Trophoblast cell (in vitro differentiated cells and primary cell): ENCODE data around the gene ABHD4.

ENCODE experiments used
- DNase-seq, 2 donors: peaks; one replicate each; pipeline ENCODE4 v3.0.0-alpha.2; 2016
- H2AFZ ChIP-seq: 2 replicates; pipeline ENCODE4 v1.6.1; 2013; ENCODE audit warnings: low read length, moderate library complexity, mild to moderate bottlenecking; ENCODE audit not compliant: insufficient read depth, poor library complexity
- H2AK5ac ChIP-seq: 2 replicates; pipeline ENCODE4 v1.6.1; 2013; ENCODE audit warnings: mild to moderate bottlenecking, low read length
- H2BK120ac ChIP-seq: 2 replicates; pipeline ENCODE4 v1.6.1; 2013; ENCODE audit warnings: low read length, mild to moderate bottlenecking, moderate library complexity; ENCODE audit not compliant: insufficient read depth, poor library complexity
- H2BK12ac ChIP-seq: 2 replicates; pipeline ENCODE4 v1.6.1; 2013; ENCODE audit warnings: mild to moderate bottlenecking, low read length, moderate library complexity
- H2BK5ac ChIP-seq: 2 replicates; pipeline ENCODE4 v1.6.1; 2013; ENCODE audit warnings: low read length, low read depth, moderate library complexity, mild to moderate bottlenecking; ENCODE audit not compliant: poor library complexity
- H3K14ac ChIP-seq: 2 replicates; pipeline ENCODE4 v1.6.1; 2013; ENCODE audit warnings: mild to moderate bottlenecking, low read length
- H3K18ac ChIP-seq: 2 replicates; pipeline ENCODE4 v1.6.1; 2013; ENCODE audit warnings: mild to moderate bottlenecking, low read length
- H3K23ac ChIP-seq: 2 replicates; pipeline ENCODE4 v1.6.1; 2013; ENCODE audit warnings: low read length
- H3K27ac ChIP-seq: 2 replicates; pipeline ENCODE4 v1.5.1; 2013; ENCODE audit warnings: low read depth, mild to moderate bottlenecking, inconsistent platforms, low read length, moderate library complexity
- H3K27me3 ChIP-seq: 2 replicates; pipeline ENCODE4 v1.6.1; 2013; ENCODE audit warnings: inconsistent platforms, mild to moderate bottlenecking, low read length, moderate library complexity; ENCODE audit not compliant: insufficient read depth
- H3K36me3 ChIP-seq, 2 experiments: 1 replicate in 1 of 2; 2 replicates in 1 of 2; pipeline ENCODE4 v1.6.1; 2013; ENCODE audit warnings: low read length in 2 of 2, mild to moderate bottlenecking in 2 of 2, moderate library complexity in 1 of 2; ENCODE audit not compliant: insufficient read depth in 2 of 2, control insufficient read depth in 1 of 2
- H3K4ac ChIP-seq: 2 replicates; pipeline ENCODE4 v1.6.1; 2013; ENCODE audit warnings: low read depth, mild to moderate bottlenecking, low read length, moderate library complexity
- H3K4me1 ChIP-seq, 2 experiments: 1 replicate in 1 of 2; 2 replicates in 1 of 2; pipeline ENCODE4 v1.6.1; 2013; ENCODE audit warnings: low read length in 2 of 2, mild to moderate bottlenecking in 2 of 2, moderate library complexity in 1 of 2; ENCODE audit not compliant: insufficient read depth in 2 of 2, control insufficient read depth in 1 of 2
- H3K4me2 ChIP-seq: 2 replicates; pipeline ENCODE4 v1.6.1; 2013; ENCODE audit warnings: inconsistent platforms, mild to moderate bottlenecking, low read length, moderate library complexity
- H3K4me3 ChIP-seq: 2 replicates; pipeline ENCODE4 v1.5.1; 2013; ENCODE audit warnings: mild to moderate bottlenecking, low read depth, low read length, inconsistent platforms
- H3K79me1 ChIP-seq: one replicate; pipeline ENCODE4 v1.6.1; 2013; ENCODE audit warnings: low read length
- H3K79me2 ChIP-seq: 2 replicates; pipeline ENCODE4 v1.6.1; 2013; ENCODE audit warnings: low read length, mild to moderate bottlenecking; ENCODE audit not compliant: control insufficient read depth, insufficient read depth, poor library complexity
- H3K9ac ChIP-seq: 2 replicates; pipeline ENCODE4 v1.6.1; 2013; ENCODE audit warnings: mild to moderate bottlenecking, low read length
- H3K9me3 ChIP-seq: 2 replicates; pipeline ENCODE4 v1.6.1; 2013; ENCODE audit warnings: low read depth, mild to moderate bottlenecking, control low read depth, inconsistent platforms, low read length; ENCODE audit not compliant: insufficient read depth
- H4K12ac ChIP-seq: 2 replicates; pipeline ENCODE4 v1.6.1; 2013; ENCODE audit warnings: low read depth, mild to moderate bottlenecking, low read length, moderate library complexity
- H4K8ac ChIP-seq: 2 replicates; pipeline ENCODE4 v1.6.1; 2013; ENCODE audit warnings: low read depth, mild to moderate bottlenecking, low read length, moderate library complexity
- H4K91ac ChIP-seq: one replicate; pipeline ENCODE4 v1.6.1; 2013; ENCODE audit warnings: low read depth, mild to moderate bottlenecking, low read length, moderate library complexity
- WGBS: extraction: QIAGEN DNeasy Blood & Tissue Kit; methylation state at CpG from one replicate; pipeline ENCODE4 v1.1.7; 2013; ENCODE audit warnings: missing lambda C conversion rate; ENCODE audit not compliant: insufficient read length, insufficient coverage; ENCODE audit errors: extremely low coverage; 5-methylcytosine and 5-hydroxymethylcytosine counted together

Gene ABHD4

DNA sequence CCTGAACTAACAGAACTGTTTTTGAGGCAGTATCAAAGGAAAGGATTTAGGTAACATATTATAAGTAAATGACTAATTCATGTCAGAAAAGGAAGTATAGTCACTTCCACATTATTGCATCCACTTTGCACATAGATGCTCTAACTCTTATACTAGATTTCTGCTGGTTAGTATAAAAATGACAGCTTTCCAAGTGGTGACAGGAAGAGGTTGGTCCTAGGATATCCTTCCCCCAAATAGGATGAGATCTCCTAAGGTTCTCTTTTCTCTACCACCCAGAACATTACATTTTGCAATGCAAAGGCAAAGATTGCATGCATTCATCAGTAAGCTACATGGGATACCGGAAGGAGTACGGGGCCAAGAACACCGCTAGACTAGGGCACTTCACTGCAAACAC lies 24.3 kb upstream of the ABHD4 start:
- Histone ChIP-seq H3K23ac (no peak overlapping the region), H3K4me2 (no peak overlapping the region), H3K9me3 (no peaks in the 10 kb centered on the region), H2BK12ac (no peak overlapping the region), H3K79me1 (no peaks in the 10 kb centered on the region), H3K9ac (no peak overlapping the region), H3K27ac (no peak overlapping the region), H3K4me1 (no peaks in the 10 kb centered on the region), H3K4me3 (no peak overlapping the region), H4K91ac (no peak overlapping the region), H3K27me3 (no peaks in the 10 kb centered on the region), H2AFZ (no peak overlapping the region), H3K14ac (no peak overlapping the region), H3K36me3 (peaks cover 14 to 26% of the 10 kb centered on the region in 2 experiments), H4K12ac (no peak overlapping the region), H3K18ac (no peak overlapping the region), H2BK5ac (no peak overlapping the region), H4K8ac (no peak overlapping the region), H3K4ac (no peak overlapping the region), H2BK120ac (no peak overlapping the region), H3K79me2 (no peaks in the 10 kb centered on the region), H2AK5ac (no peak overlapping the region)
- WGBS = no CpG with 5 or more reads among the region's 3 CpGs
- no peak for DNase-seq

DNA sequence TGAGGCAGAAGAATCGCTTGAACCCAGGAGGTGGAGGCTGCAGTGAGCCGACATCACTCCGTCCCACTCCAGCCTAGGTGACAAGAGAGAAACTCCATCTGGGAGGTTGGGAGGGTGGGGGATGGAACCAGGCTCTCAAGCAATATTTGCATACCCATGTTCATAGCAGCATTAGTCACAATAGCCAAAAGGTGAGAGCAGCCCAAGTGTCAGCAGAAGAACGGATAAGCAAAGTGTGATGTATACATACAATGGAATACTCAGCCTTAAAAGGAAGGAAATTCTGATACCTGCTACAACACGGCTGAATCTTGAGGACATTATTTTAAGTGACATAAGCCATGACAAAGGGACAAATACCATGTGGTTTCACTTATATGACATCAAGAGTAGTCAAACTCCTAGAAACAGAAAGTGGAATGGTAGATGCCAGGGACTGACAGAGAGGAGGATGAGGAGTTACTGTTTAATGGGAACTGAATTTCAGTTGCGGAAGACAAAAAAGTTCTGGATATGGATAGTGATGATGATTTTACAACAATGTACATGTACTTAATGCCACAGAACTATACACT lies 20.7 kb upstream of the ABHD4 start:
- no peaks in the 10 kb centered on the region for H3K4me1 ChIP-seq
- H4K12ac ChIP-seq = no peak overlapping the region
- no peak overlapping the region for H3K14ac ChIP-seq
- no CpG with 5 or more reads among the region's 6 CpGs for WGBS
- no peak overlapping the region for H2BK120ac ChIP-seq
- peaks cover 11 to 20% of the 10 kb centered on the region in 2 experiments for H3K36me3 ChIP-seq
- no peak overlapping the region for H2AFZ ChIP-seq
- H3K27ac ChIP-seq = no peak overlapping the region
- no peaks in the 10 kb centered on the region for H3K27me3 ChIP-seq
- H3K9me3 ChIP-seq = no peaks in the 10 kb centered on the region
- H2AK5ac ChIP-seq = no peak overlapping the region
- H4K91ac ChIP-seq = no peak overlapping the region
- no peak overlapping the region for H2BK12ac ChIP-seq
- H3K9ac ChIP-seq = no peak overlapping the region
- no peak overlapping the region for H3K18ac ChIP-seq
- no peak overlapping the region for H2BK5ac ChIP-seq
- H3K79me1 ChIP-seq = no peaks in the 10 kb centered on the region
- no peaks in the 10 kb centered on the region for H3K79me2 ChIP-seq
- no peak overlapping the region for H3K4me3 ChIP-seq
- DNase-seq = no peak
- no peak overlapping the region for H3K23ac ChIP-seq
- no peak overlapping the region for H3K4ac ChIP-seq
- H3K4me2 ChIP-seq = no peak overlapping the region
- no peak overlapping the region for H4K8ac ChIP-seq

DNA sequence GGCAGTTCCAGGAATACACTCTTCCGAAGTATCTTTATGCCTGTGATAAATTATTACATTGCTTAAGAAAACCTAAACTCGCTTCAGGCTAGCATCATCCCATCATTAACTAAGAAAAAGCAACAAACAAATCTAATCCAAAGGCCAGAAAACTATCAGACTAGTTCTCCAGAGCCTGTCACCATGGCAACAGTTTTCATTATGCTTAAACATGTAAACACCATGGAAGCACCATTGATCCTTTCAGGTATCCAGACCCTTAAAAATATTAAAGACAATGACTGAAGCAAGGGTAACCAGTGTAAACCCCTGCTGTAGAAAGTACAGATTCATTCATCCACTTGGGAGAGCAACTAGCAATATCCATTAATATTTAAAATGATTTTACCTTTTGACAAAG lies 18.9 kb upstream of the ABHD4 start:
- Histone ChIP-seq H3K18ac (no peak overlapping the region), H2AK5ac (no peak overlapping the region), H3K9ac (no peak overlapping the region), H3K23ac (no peak overlapping the region), H3K27me3 (no peaks in the 10 kb centered on the region), H4K91ac (no peak overlapping the region), H3K14ac (no peak overlapping the region), H3K4me3 (no peak overlapping the region), H3K36me3 (peaks cover 7 to 12% of the 10 kb centered on the region in 2 experiments), H3K4me1 (no peaks in the 10 kb centered on the region), H2AFZ (no peak overlapping the region), H3K4me2 (no peak overlapping the region), H3K27ac (no peak overlapping the region), H3K9me3 (no peaks in the 10 kb centered on the region), H4K8ac (no peak overlapping the region), H4K12ac (no peak overlapping the region), H3K79me1 (no peaks in the 10 kb centered on the region), H2BK5ac (no peak overlapping the region), H3K4ac (no peak overlapping the region), H2BK120ac (no peak overlapping the region), H2BK12ac (no peak overlapping the region), H3K79me2 (no peaks in the 10 kb centered on the region)
- WGBS = no CpG with 5 or more reads among the region's 2 CpGs
- DNase-seq = no peak

DNA sequence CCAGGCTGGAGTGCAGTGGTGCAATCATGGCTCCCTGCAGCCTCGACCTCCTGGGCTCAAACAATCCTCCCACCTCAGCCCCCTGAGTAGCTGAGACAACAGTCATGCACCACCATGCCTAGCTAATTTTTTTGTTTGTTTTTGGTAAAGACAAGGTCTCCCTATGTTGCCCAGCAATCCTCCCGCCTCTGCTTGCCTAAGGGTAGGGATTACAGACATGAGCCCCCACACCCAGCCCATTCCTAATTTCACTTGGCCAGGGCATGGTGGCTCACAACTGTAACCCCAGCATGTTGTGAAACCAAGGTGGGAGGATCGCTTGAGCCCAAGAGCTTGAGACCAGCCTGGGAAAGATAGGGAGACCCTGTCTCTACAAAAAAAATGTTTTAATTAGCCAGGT lies 18.2 kb upstream of the ABHD4 start:
- H3K4me2 ChIP-seq = no peak overlapping the region
- no peak overlapping the region for H3K4me3 ChIP-seq
- H3K18ac ChIP-seq = no peak overlapping the region
- no peaks in the 10 kb centered on the region for H3K79me2 ChIP-seq
- H3K9ac ChIP-seq = no peak overlapping the region
- H3K14ac ChIP-seq = no peak overlapping the region
- peaks cover 7 to 13% of the 10 kb centered on the region in 2 experiments for H3K36me3 ChIP-seq
- H3K23ac ChIP-seq = no peak overlapping the region
- no peak overlapping the region for H2BK5ac ChIP-seq
- H3K79me1 ChIP-seq = no peaks in the 10 kb centered on the region
- no peak overlapping the region for H3K27ac ChIP-seq
- no peak overlapping the region for H2AFZ ChIP-seq
- H3K4me1 ChIP-seq = no peaks in the 10 kb centered on the region
- DNase-seq = no peak
- H4K91ac ChIP-seq = no peak overlapping the region
- no peaks in the 10 kb centered on the region for H3K27me3 ChIP-seq
- H4K12ac ChIP-seq = no peak overlapping the region
- H2AK5ac ChIP-seq = no peak overlapping the region
- H3K9me3 ChIP-seq = no peaks in the 10 kb centered on the region
- no peak overlapping the region for H2BK120ac ChIP-seq
- H2BK12ac ChIP-seq = no peak overlapping the region
- H3K4ac ChIP-seq = peak overlapping the region; percentile 75
- H4K8ac ChIP-seq = no peak overlapping the region
- WGBS = no CpG with 5 or more reads among the region's 3 CpGs
